SK-N-SH (cell line): ENCODE measurements around the gene SLC6A3. TPM values are rescaled to one million over a fixed set of nuclear protein-coding genes. Genes with fewer than 3 reads are reported as not detected.

Experiments used
- CTCF ChIA-PET: fragments of 300-600, 350-600 bp; formaldehyde crosslinking; extraction: SDS; loops from one replicate; lab custom pipeline; 2021; lab: Yijun Ruan, JAX
- POLR2A ChIA-PET: fragments of 350-600 bp; sonication (Branson Sonifier 250); formaldehyde crosslinking; extraction: SDS; loops from one replicate; lab custom pipeline; 2020; ENCODE audit warnings: antibody characterized with exemption, inconsistent platforms; lab: Yijun Ruan, JAX
- DNase-seq: peaks from one replicate; pipeline ENCODE4 v3.0.0; 2012
- H2AFZ ChIP-seq: fragments of 200-600 bp; sonication (generic); 2 replicates; pipeline ENCODE4 v1.8.1; 2016; ENCODE audit warnings: antibody characterized with exemption, mild to moderate bottlenecking, low read depth
- H3F3A ChIP-seq: fragments of 200-600 bp; sonication (generic); replicated peaks from 2 replicates; pipeline ENCODE3; 2016; ENCODE audit warnings: antibody characterized with exemption, mild to moderate bottlenecking; ENCODE audit not compliant: insufficient read depth
- H3K27ac ChIP-seq, 2 experiments: fragments of 200-500 bp in 1 of 2; fragments of 200-600 bp in 1 of 2; sonication (Bioruptor generic) in 1 of 2; sonication (generic), shearing (Covaris generic) in 1 of 2; 2 replicates each; pipeline versions ENCODE4 v1.5.1 to v1.6.1; 2014 to 2016; ENCODE audit warnings: low read depth in 2 of 2, inconsistent platforms in 1 of 2, low read length in 1 of 2, mild to moderate bottlenecking in 1 of 2, mixed read lengths in 1 of 2
- H3K27me3 ChIP-seq: fragments of 200-600 bp; sonication (generic), shearing (Covaris generic); 2 replicates; pipeline ENCODE4 v1.6.1; 2016; ENCODE audit warnings: mixed run types; ENCODE audit not compliant: insufficient read depth
- H3K36me3 ChIP-seq, 2 experiments: fragments of 200-500 bp in 1 of 2; fragments of 200-600 bp in 1 of 2; sonication (Bioruptor generic) in 1 of 2; sonication (generic) in 1 of 2; replicated peaks in 1 of 2; 2 replicates each; pipeline versions ENCODE3 to v1.5.1; 2014 to 2016; ENCODE audit warnings: low read length in 1 of 2, mild to moderate bottlenecking in 1 of 2; ENCODE audit not compliant: insufficient read depth in 2 of 2, control insufficient read depth in 1 of 2
- H3K4me1 ChIP-seq, 2 experiments: fragments of 200-500 bp in 1 of 2; fragments of 200-600 bp in 1 of 2; sonication (Bioruptor generic) in 1 of 2; sonication (generic), shearing (Covaris generic) in 1 of 2; 2 replicates each; pipeline versions ENCODE4 v1.5.1 to v1.6.1; 2014 to 2016; ENCODE audit warnings: low read depth in 1 of 2, low read length in 1 of 2, mixed run types in 1 of 2; ENCODE audit not compliant: insufficient read depth in 2 of 2, control insufficient read depth in 1 of 2
- H3K4me2 ChIP-seq: fragments of 200-600 bp; sonication (generic), shearing (Covaris generic); 2 replicates; pipeline ENCODE4 v1.6.1; 2017; ENCODE audit warnings: mixed run types
- H3K4me3 ChIP-seq, 2 experiments: fragments of 200-500 bp in 1 of 2; fragments of 200-600 bp in 1 of 2; sonication (Bioruptor generic) in 1 of 2; sonication (generic), shearing (Covaris generic) in 1 of 2; 2 replicates each; pipeline versions ENCODE4 v1.5.1 to v1.8.1; 2014 to 2016; ENCODE audit warnings: low read depth in 2 of 2, inconsistent platforms in 1 of 2, low read length in 1 of 2, mild to moderate bottlenecking in 1 of 2, mixed read lengths in 1 of 2, moderate library complexity in 1 of 2
- H3K79me2 ChIP-seq: fragments of 200-600 bp; sonication (generic); 2 replicates; pipeline ENCODE4 v1.8.1; 2017; ENCODE audit warnings: mild to moderate bottlenecking; ENCODE audit not compliant: insufficient read depth
- H3K9ac ChIP-seq: fragments of 200-600 bp; sonication (generic); 2 replicates; pipeline ENCODE4 v1.6.1; 2017; ENCODE audit warnings: mixed run types
- H3K9me2 ChIP-seq: fragments of 200-600 bp; sonication (generic); 2 replicates; pipeline ENCODE4 v1.6.1; 2017; ENCODE audit warnings: mixed run types
- H3K9me3 ChIP-seq: fragments of 200-600 bp; sonication (generic); 2 replicates; pipeline ENCODE4 v1.6.1; 2017; ENCODE audit warnings: mixed run types, mild to moderate bottlenecking, moderate library complexity
- H4K20me1 ChIP-seq: fragments of 200-600 bp; sonication (generic); 2 replicates; pipeline ENCODE4 v1.6.1; 2017; ENCODE audit warnings: mild to moderate bottlenecking, mixed run types; ENCODE audit not compliant: insufficient read depth
- ELF1 ChIP-seq: IDR thresholded peaks from 2 replicates; pipeline ENCODE4 v1.4.0; 2012
- EP300 ChIP-seq, 2 experiments: IDR thresholded peaks; 2 replicates each; pipeline versions ENCODE4 v1.4.0 to v1.6.1; 2012; ENCODE audit warnings: borderline replicate concordance in 1 of 2, low read depth in 1 of 2, low read length in 1 of 2
- FOXM1 ChIP-seq: IDR thresholded peaks from 2 replicates; pipeline ENCODE4 v1.4.0; 2012; ENCODE audit warnings: low read depth, mild to moderate bottlenecking
- GABPA ChIP-seq: IDR thresholded peaks from 2 replicates; pipeline ENCODE4 v1.4.0; 2012; ENCODE audit warnings: low read depth, mild to moderate bottlenecking
- GATA2 ChIP-seq: sonication (generic); formaldehyde crosslinking; IDR thresholded peaks from 2 replicates; pipeline ENCODE4 v1.5.0; 2020; ENCODE audit warnings: mild to moderate bottlenecking, missing genetic modification reagents
- JUND ChIP-seq: IDR thresholded peaks from 2 replicates; pipeline ENCODE4 v1.4.0; 2012
- MXI1 ChIP-seq: IDR thresholded peaks from 2 replicates; pipeline ENCODE4 v1.6.1; 2012; ENCODE audit warnings: mild to moderate bottlenecking, low read depth, low read length, improper control_type of control experiment
- NRF1 ChIP-seq: IDR thresholded peaks from 2 replicates; pipeline ENCODE4 v1.6.1; 2012; ENCODE audit warnings: low read depth, mild to moderate bottlenecking, low read length
- PBX3 ChIP-seq: IDR thresholded peaks from 2 replicates; pipeline ENCODE4; 2012
- RAD21 ChIP-seq: IDR thresholded peaks from 2 replicates; pipeline ENCODE4 v1.6.1; 2012; ENCODE audit warnings: mild to moderate bottlenecking, low read length
- RCOR1 ChIP-seq: fragments of 150-350 bp; IDR thresholded peaks from 2 replicates; pipeline ENCODE4 v1.6.1; 2017; ENCODE audit warnings: antibody characterized with exemption, low read length
- RFX5 ChIP-seq: IDR thresholded peaks from 2 replicates; pipeline ENCODE4 v1.6.1; 2012; ENCODE audit warnings: mild to moderate bottlenecking, improper control_type of control experiment, low read length
- SIN3A ChIP-seq: IDR thresholded peaks from 2 replicates; pipeline ENCODE4 v1.6.1; 2012; ENCODE audit warnings: low read depth, mild to moderate bottlenecking, low read length, moderate library complexity, borderline replicate concordance
- SMC3 ChIP-seq: IDR thresholded peaks from 2 replicates; pipeline ENCODE4 v1.6.1; 2012; ENCODE audit warnings: low read depth, low read length, improper control_type of control experiment
- YY1 ChIP-seq: IDR thresholded peaks from 2 replicates; pipeline ENCODE4 v1.4.0; 2012; ENCODE audit warnings: low read depth, mild to moderate bottlenecking
- ZBTB33 ChIP-seq: IDR thresholded peaks from 2 replicates; pipeline ENCODE4 v1.4.0; 2012; ENCODE audit warnings: low read depth, borderline replicate concordance
- WGBS: methylation state at CpG from one replicate; pipeline ENCODE4 v1.1.6; 2017; ENCODE audit warnings: low lambda C conversion rate; 5-methylcytosine and 5-hydroxymethylcytosine counted together
- polyA plus RNA-seq, 3 experiments: library from polyadenylated mRNA; depleted of rRNA; stranded (reverse); fragments of >200 nt; gene quantifications; 2 replicates each; pipeline ENCODE4 v1.2.3, GENCODE V29; 2012
- TF ChIP-seq, protein P1 (sequence below): IDR thresholded peaks from 2 replicates; pipeline ENCODE4 v1.4.0; 2012; ENCODE audit warnings: low read depth
- TF ChIP-seq, protein P2 (sequence below): IDR thresholded peaks from 2 replicates; pipeline ENCODE4 v1.6.1; 2012; ENCODE audit warnings: mild to moderate bottlenecking, low read depth, low read length, moderate library complexity
- TF ChIP-seq, protein P3 (sequence below): IDR thresholded peaks from 2 replicates; pipeline ENCODE4 v1.4.0; 2012; ENCODE audit warnings: low read depth, borderline replicate concordance

Gene SLC6A3
- polyA plus RNA-seq, 1 of the 3 experiments (the other 2 are of a cell fraction) = not detected

DNA sequence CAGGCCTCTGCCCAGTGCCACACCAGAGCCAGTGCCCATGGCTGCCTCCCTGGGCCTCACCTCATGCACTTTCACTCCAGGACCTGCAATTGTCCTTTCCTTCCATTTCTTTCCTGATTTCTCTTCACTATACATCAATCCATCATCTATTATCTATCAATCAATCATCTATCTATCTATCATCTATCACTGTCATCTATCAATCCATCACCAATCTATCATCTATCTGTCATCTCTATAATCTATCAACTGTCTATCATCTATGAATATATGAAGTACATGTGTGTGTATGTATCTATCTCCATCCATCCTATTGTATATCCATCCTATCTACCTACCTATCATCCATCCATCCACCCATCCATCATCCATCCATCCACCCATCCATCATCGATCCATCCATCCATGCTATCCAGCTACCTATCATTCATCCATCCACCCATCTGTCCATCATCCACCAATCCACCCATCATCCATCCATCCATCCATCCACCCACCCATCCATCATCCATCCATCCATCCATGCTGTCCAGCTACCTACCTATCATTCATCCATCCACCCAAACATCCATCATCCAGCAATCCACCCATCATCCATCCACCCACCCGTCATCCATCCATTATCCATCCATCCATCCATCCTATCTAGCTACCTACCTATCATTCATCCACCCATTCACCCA is 26.9 kb downstream of the SLC6A3 start:
- no peak for DNase-seq
- H4K20me1 ChIP-seq = no peaks in the 10 kb centered on the region
- H3K27ac ChIP-seq = no peak overlapping the region
- H2AFZ ChIP-seq = no peak overlapping the region
- no peaks in the 10 kb centered on the region for H3K4me1 ChIP-seq
- no peaks in the 10 kb centered on the region for H3F3A ChIP-seq
- H3K9me2 ChIP-seq = no peaks in the 10 kb centered on the region
- H3K27me3 ChIP-seq = no peaks in the 10 kb centered on the region; the same call in 1 of the 2 replicates
- H3K4me3 ChIP-seq = no peak overlapping the region
- WGBS = 4% methylated on average over 2 of the region's 2 CpGs
- CTCF ChIA-PET = interaction anchor here (0.6 to 1.2 kb wide), 3 partner anchors 38 to 70 kb away, joined by 3 to 4 read pairs (median 3); no protein-coding TSS in a partner anchor
- no peak overlapping the region for H3K4me2 ChIP-seq
- H3K9ac ChIP-seq = no peak overlapping the region
- H3K36me3 ChIP-seq = no peaks in the 10 kb centered on the region
- POLR2A ChIA-PET = no interaction called here
- H3K9me3 ChIP-seq = no peaks in the 10 kb centered on the region
- no peak for TF ChIP-seq MXI1
- TF ChIP-seq, protein P1, sequence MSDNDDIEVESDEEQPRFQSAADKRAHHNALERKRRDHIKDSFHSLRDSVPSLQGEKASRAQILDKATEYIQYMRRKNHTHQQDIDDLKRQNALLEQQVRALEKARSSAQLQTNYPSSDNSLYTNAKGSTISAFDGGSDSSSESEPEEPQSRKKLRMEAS = no peak
- no peak for TF ChIP-seq GATA2 (CRISPR knock-in tag)
- no peak for TF ChIP-seq JUND
- no peak for TF ChIP-seq ELF1
- TF ChIP-seq, protein P2, sequence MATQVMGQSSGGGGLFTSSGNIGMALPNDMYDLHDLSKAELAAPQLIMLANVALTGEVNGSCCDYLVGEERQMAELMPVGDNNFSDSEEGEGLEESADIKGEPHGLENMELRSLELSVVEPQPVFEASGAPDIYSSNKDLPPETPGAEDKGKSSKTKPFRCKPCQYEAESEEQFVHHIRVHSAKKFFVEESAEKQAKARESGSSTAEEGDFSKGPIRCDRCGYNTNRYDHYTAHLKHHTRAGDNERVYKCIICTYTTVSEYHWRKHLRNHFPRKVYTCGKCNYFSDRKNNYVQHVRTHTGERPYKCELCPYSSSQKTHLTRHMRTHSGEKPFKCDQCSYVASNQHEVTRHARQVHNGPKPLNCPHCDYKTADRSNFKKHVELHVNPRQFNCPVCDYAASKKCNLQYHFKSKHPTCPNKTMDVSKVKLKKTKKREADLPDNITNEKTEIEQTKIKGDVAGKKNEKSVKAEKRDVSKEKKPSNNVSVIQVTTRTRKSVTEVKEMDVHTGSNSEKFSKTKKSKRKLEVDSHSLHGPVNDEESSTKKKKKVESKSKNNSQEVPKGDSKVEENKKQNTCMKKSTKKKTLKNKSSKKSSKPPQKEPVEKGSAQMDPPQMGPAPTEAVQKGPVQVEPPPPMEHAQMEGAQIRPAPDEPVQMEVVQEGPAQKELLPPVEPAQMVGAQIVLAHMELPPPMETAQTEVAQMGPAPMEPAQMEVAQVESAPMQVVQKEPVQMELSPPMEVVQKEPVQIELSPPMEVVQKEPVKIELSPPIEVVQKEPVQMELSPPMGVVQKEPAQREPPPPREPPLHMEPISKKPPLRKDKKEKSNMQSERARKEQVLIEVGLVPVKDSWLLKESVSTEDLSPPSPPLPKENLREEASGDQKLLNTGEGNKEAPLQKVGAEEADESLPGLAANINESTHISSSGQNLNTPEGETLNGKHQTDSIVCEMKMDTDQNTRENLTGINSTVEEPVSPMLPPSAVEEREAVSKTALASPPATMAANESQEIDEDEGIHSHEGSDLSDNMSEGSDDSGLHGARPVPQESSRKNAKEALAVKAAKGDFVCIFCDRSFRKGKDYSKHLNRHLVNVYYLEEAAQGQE = no peak
- no peak for TF ChIP-seq PBX3
- no peak for TF ChIP-seq SMC3
- TF ChIP-seq ZBTB33 = no peak
- no peak for TF ChIP-seq NRF1
- TF ChIP-seq, protein P3, sequence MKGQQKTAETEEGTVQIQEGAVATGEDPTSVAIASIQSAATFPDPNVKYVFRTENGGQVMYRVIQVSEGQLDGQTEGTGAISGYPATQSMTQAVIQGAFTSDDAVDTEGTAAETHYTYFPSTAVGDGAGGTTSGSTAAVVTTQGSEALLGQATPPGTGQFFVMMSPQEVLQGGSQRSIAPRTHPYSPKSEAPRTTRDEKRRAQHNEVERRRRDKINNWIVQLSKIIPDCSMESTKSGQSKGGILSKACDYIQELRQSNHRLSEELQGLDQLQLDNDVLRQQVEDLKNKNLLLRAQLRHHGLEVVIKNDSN = no peak
- no peak for TF ChIP-seq SIN3A
- no peak for TF ChIP-seq EP300 (IDR thresholded peaks at IDR 0.05; ENCODE audit: borderline replicate concordance in 1 of 2, low read depth in 1 of 2, low read length in 1 of 2)
- no peak for TF ChIP-seq RFX5
- TF ChIP-seq RCOR1 = no peak
- no peak for TF ChIP-seq RAD21
- TF ChIP-seq FOXM1 = no peak
- TF ChIP-seq GABPA = no peak
- TF ChIP-seq YY1 = no peak
- no peaks in the 10 kb centered on the region for H3K79me2 ChIP-seq
